Measurements from ENCODE around the gene CDC42BPB.

CDC42BPB gene

GRCh38 chr14:102918438-102918837 is 138.9 kb downstream of the CDC42BPB start:
- no peak for TF ChIP-seq CTCF (IDR thresholded peaks at IDR 0.05; ENCODE audit: low read depth, low read length)
- no peak for DNase-seq
- no peaks in the 10 kb centered on the region for H3K9me3 ChIP-seq
- H3K27me3 ChIP-seq = peaks cover 17% of the 10 kb centered on the region
- no peaks in the 10 kb centered on the region for H3K36me3 ChIP-seq
- no peaks in the 10 kb centered on the region for H3K4me1 ChIP-seq
- H3K4me3 ChIP-seq (ENCODE audit: low read depth, low read length) = no peak overlapping the region

GRCh38 chr14:102917469-102918211 is 139.7 kb downstream of the CDC42BPB start:
- peak; percentile 83 for DNase-seq
- H3K27me3 ChIP-seq = peaks cover 9% of the 10 kb centered on the region
- H3K4me3 ChIP-seq (ENCODE audit: low read depth, low read length) = no peak overlapping the region
- no peaks in the 10 kb centered on the region for H3K9me3 ChIP-seq
- no peaks in the 10 kb centered on the region for H3K4me1 ChIP-seq
- H3K36me3 ChIP-seq = no peaks in the 10 kb centered on the region
- TF ChIP-seq CTCF (IDR thresholded peaks at IDR 0.05; ENCODE audit: low read depth, low read length) = peak; percentile 86

- TF ChIP-seq CTCF (IDR thresholded peaks at IDR 0.05; ENCODE audit: low read depth, low read length) = no peak
- H3K4me3 ChIP-seq (ENCODE audit: low read depth, low read length) = no peak overlapping the region
Observed at GRCh38 chr14:102917056-102917385, 140.3 kb downstream of the CDC42BPB start.

GRCh38 chr14:102916347-102917055 is 140.8 kb downstream of the CDC42BPB start:
- no peak for DNase-seq
- H3K4me3 ChIP-seq (ENCODE audit: low read depth, low read length) = no peak overlapping the region
- H3K27me3 ChIP-seq = no peaks in the 10 kb centered on the region
- no peaks in the 10 kb centered on the region for H3K36me3 ChIP-seq
- H3K4me1 ChIP-seq = no peaks in the 10 kb centered on the region
- no peaks in the 10 kb centered on the region for H3K9me3 ChIP-seq
- TF ChIP-seq CTCF (IDR thresholded peaks at IDR 0.05; ENCODE audit: low read depth, low read length) = no peak

More at GRCh38 chr14:102917056-102917385, 140.3 kb downstream of the CDC42BPB start:
- Histone ChIP-seq H3K9me3 (no peaks in the 10 kb centered on the region), H3K4me1 (no peaks in the 10 kb centered on the region), H3K36me3 (no peaks in the 10 kb centered on the region), H3K27me3 (peaks cover 3% of the 10 kb centered on the region)
- no peak for DNase-seq

- Histone ChIP-seq H3K4me1 (no peaks in the 10 kb centered on the region), H3K36me3 (no peaks in the 10 kb centered on the region), H3K4me3 (ENCODE audit: low read depth, low read length) (no peak overlapping the region), H3K27me3 (no peaks in the 10 kb centered on the region), H3K9me3 (no peaks in the 10 kb centered on the region)
- no peak for DNase-seq
- TF ChIP-seq CTCF (IDR thresholded peaks at IDR 0.05; ENCODE audit: low read depth, low read length) = no peak
Observed at GRCh38 chr14:102915292-102916110, 141.8 kb downstream of the CDC42BPB start.
